Muscle layer of colon (tissue), 2 donors: Measurements from ENCODE around the gene STAB1.

Experiments used
- H3K27ac ChIP-seq: one replicate; pipeline ENCODE4 v1.7.0; 2013; ENCODE audit warnings: low read depth, mild to moderate bottlenecking, low read length, moderate library complexity
- H3K27me3 ChIP-seq, 2 donors: one replicate each; pipeline ENCODE4 v1.7.0; 2013; ENCODE audit warnings: low read length in 2 of 2, mild to moderate bottlenecking in 2 of 2; ENCODE audit not compliant: insufficient read depth in 2 of 2, control insufficient read depth in 1 of 2
- H3K36me3 ChIP-seq: one replicate; pipeline ENCODE4 v1.7.0; 2013; ENCODE audit warnings: mild to moderate bottlenecking, low read length; ENCODE audit not compliant: insufficient read depth
- H3K4me1 ChIP-seq: one replicate; pipeline ENCODE4 v1.7.0; 2013; ENCODE audit warnings: mild to moderate bottlenecking, low read length; ENCODE audit not compliant: insufficient read depth
- H3K4me3 ChIP-seq, 2 donors: one replicate each; pipeline ENCODE4 v1.7.0; 2013; ENCODE audit warnings: low read length in 2 of 2, low read depth in 1 of 2, mild to moderate bottlenecking in 1 of 2, moderate library complexity in 1 of 2
- H3K9ac ChIP-seq: one replicate; pipeline ENCODE4 v1.7.0; 2013; ENCODE audit warnings: low read length
- H3K9me3 ChIP-seq: one replicate; pipeline ENCODE4 v1.7.0; 2013; ENCODE audit warnings: mild to moderate bottlenecking, low read length
- donor health status: abdominal sarcoma.
- donor health status: Adenocarcinoma of cecum.

The STAB1 gene

DNA sequence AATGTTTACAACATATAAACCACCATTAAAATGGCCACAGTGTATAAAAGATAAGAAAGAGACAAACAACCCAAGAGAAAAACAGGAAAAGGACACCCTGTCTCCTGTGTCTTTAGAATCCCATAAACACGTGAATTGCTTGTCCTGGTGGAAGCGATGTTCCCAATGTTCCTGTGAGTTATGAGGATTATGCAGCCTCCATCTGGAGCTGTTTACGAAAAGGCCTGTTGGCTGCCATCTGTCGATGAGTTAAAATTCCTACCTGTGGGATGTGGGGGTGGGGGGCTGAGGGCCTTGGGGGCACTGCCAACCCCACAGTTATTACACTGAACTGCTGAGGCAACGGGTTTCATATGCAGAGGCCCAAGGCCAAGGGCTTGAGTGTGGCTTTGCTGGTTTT is 26.1 kb upstream of the STAB1 start:
- H3K36me3 ChIP-seq, result peaks cover 52% of the 10 kb centered on the region
- H3K4me3 ChIP-seq, result no peak overlapping the region
- no peaks in the 10 kb centered on the region for H3K27me3 ChIP-seq
- H3K9me3 ChIP-seq, result no peaks in the 10 kb centered on the region
- H3K4me1 ChIP-seq, result peaks cover 9% of the 10 kb centered on the region
- no peak overlapping the region for H3K27ac ChIP-seq
- H3K9ac ChIP-seq, result no peak overlapping the region

DNA sequence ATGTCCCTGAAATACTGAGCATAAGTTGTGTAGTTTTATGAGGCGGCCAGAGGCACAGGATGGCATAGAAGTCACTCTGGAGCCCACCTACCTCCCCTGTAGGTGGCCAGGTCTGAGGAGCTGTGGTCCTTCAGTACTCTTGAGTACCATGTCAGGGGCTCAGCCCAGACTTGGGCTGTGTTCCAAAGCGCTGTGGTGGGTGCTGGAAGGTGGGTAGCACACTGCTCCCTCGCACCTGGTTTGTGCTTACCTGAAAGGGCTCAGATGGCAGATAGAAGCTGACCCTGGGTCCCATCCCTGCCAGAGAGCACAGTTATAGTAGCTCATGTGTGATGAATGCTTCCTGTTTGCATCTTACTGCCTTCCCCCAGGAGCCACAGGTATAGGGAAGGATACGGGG is 24.2 kb upstream of the STAB1 start:
- H3K27ac ChIP-seq, result no peak overlapping the region

DNA sequence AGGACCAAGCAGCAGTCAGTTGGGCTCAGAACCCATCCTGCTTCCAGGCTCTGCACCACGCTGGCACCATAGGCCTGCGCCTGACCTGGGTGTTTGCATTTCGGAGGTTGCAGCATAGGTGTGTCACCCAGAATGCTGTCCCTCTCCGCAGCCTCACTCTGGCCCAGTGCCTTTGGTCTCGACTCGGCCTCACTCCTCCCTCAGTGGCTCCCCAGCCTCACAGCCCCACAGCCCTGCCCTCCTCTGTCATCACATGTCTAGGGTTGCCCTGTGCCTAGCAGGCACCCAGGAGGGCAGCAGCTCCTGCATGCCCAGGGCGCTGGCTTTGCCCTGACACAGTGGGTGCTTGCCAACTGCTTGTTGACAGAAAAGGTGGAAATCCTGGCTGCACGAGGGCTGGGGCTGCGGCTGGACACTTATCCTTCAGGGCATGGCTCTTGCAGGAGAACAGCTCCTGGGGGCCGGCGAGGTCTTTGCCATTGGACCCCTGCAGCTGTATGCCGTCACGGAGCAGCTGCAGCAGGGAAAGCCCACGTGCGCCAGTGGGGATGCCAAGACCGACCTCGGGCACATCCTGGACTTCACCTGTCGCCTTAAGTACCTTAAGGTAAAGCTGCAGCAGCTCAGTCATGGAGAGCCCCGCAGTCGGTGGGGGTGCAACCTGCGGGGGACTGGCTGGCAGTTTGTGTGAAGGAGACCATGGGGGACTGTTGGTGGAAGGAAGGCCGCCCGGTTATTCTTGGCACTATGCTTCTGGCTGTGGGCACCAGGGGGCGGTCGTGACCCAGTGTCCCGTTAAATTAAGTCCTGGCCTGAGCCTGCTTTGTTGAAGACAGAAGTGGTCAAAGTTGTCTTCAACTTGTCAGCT is 23.5 kb upstream of the STAB1 start:
- no peaks in the 10 kb centered on the region for H3K27me3 ChIP-seq
- no peak overlapping the region for H3K4me3 ChIP-seq
- no peak overlapping the region for H3K9ac ChIP-seq
- no peak overlapping the region for H3K27ac ChIP-seq
- H3K9me3 ChIP-seq, result no peaks in the 10 kb centered on the region
- peaks cover 61% of the 10 kb centered on the region for H3K36me3 ChIP-seq
- peaks cover 9% of the 10 kb centered on the region for H3K4me1 ChIP-seq

More for the DNA sequence above, 24.2 kb upstream of the STAB1 start:
- H3K9ac ChIP-seq, result no peak overlapping the region
- H3K4me3 ChIP-seq, result no peak overlapping the region
- H3K9me3 ChIP-seq, result no peaks in the 10 kb centered on the region
- H3K27me3 ChIP-seq, result no peaks in the 10 kb centered on the region
- peaks cover 9% of the 10 kb centered on the region for H3K4me1 ChIP-seq
- H3K36me3 ChIP-seq, result peaks cover 56% of the 10 kb centered on the region

DNA sequence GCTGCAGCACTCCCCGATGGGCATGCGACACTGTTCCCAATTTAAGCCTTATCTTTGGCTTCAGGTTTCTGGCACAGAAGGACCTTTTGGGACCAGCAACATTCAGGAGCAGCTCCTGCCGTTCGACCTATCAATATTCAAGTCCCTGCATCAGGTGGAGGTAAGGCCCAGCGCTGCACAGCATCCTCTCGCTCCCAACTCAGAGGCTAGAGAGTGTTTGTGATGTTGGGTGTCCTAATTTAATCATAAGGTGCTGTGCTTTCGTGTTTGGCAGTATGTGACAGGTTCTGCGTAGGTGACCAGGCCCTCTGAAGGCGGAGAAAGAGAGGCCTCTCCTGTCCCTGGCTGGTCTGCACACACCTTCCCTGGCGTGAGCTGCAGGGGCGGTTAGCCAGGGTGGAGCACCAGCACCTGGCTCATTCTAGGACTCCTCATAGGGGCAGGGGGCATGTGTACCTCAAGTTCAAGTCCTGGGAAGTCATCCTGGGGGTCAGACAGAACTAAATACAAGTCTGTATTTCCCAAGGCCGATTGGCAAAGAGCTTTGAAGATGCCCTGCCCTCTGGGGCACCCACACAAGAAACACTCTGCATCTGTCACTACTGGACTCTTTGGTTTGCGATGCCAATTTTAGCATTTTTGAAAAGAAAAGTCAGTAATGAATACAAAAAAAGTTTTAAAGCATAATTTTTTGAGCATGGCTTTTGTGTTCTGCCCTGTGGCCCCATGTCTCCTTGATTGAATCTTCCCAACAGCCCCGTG is 22.7 kb upstream of the STAB1 start:
- no peaks in the 10 kb centered on the region for H3K27me3 ChIP-seq
- H3K36me3 ChIP-seq, result peaks cover 69% of the 10 kb centered on the region
- no peak overlapping the region for H3K27ac ChIP-seq
- H3K9ac ChIP-seq, result no peak overlapping the region
- H3K4me3 ChIP-seq, result no peak overlapping the region
- H3K4me1 ChIP-seq, result peaks cover 9% of the 10 kb centered on the region
- H3K9me3 ChIP-seq, result no peaks in the 10 kb centered on the region

DNA sequence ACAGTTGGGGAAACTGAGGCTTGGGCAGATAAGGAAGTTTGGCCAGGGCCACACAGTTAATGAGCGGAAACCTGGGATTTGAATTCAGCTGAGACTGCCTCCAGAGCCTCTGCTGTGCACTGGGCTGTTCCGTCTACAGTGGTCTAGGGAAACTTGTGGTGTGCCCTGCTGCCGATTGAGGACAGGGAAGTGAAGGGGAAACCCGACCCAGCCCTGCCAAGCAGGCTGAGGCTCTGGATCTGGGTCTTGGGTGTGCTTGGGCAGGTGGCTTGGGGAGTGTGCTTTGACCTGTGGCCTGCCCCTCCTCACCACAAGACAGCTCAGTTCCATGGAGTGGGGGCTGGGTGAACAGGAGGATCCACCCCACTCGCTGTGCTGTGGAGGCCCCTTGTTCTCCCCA is 22.1 kb upstream of the STAB1 start:
- H3K36me3 ChIP-seq, result peaks cover 74% of the 10 kb centered on the region
- no peak overlapping the region for H3K9ac ChIP-seq
- peaks cover 9% of the 10 kb centered on the region for H3K4me1 ChIP-seq
- H3K9me3 ChIP-seq, result no peaks in the 10 kb centered on the region
- no peak overlapping the region for H3K4me3 ChIP-seq
- no peak overlapping the region for H3K27ac ChIP-seq
- no peaks in the 10 kb centered on the region for H3K27me3 ChIP-seq

DNA sequence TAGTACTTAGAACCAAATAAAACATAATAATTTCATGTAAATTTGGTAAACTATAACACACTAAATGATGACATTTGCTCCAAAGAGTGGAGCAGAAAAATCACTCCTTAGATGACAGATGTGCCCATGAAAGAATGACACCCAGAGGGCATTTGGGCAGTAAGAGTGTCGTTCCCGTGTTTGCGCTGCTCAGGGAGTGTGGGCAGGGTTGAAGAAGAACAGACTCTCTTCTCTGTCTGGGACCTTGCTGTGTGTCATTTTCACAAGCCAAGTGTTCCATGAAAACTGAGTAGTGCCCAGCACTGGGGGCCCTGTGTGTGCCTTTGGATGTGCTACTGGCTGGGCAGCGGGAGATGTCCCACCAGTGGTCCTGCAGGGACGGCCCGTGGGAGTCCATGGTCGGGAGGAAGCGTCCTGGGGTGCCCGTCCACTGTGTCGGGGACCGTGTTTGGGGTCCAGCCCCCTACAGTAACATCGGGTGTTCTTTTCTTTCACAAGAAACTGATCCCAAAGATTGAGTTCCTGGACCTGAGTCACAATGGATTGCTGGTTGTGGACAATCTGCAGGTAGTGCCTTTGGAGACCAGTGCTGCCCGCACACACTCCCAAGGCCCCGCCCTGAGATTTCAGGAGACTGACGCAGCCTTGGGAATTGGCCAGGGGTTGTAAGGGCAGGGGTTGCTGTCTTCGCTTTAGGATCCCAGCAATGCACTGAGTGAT is 17.9 kb upstream of the STAB1 start:
- Histone ChIP-seq H3K27me3 (no peaks in the 10 kb centered on the region), H3K9ac (no peak overlapping the region), H3K36me3 (peaks cover 91% of the 10 kb centered on the region), H3K27ac (no peak overlapping the region), H3K4me3 (no peak overlapping the region), H3K9me3 (no peaks in the 10 kb centered on the region), H3K4me1 (no peaks in the 10 kb centered on the region)

DNA sequence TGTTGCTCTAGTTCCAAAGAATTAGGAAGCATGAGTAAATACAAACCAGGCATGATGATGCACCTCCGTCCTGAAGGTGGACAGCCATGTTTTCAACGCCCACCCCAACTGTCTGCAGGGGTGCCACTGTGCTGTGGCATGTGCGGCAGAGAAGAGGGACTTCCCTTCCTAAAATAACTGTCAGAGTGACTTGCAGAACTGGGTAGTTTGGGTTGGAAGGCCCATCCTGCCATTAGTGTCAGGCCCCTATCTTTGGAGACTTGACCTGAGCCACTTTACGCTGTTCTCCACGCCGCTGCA is 17.4 kb upstream of the STAB1 start:
- Histone ChIP-seq H3K9ac (no peak overlapping the region), H3K36me3 (peaks cover 91% of the 10 kb centered on the region), H3K27me3 (no peaks in the 10 kb centered on the region)

DNA sequence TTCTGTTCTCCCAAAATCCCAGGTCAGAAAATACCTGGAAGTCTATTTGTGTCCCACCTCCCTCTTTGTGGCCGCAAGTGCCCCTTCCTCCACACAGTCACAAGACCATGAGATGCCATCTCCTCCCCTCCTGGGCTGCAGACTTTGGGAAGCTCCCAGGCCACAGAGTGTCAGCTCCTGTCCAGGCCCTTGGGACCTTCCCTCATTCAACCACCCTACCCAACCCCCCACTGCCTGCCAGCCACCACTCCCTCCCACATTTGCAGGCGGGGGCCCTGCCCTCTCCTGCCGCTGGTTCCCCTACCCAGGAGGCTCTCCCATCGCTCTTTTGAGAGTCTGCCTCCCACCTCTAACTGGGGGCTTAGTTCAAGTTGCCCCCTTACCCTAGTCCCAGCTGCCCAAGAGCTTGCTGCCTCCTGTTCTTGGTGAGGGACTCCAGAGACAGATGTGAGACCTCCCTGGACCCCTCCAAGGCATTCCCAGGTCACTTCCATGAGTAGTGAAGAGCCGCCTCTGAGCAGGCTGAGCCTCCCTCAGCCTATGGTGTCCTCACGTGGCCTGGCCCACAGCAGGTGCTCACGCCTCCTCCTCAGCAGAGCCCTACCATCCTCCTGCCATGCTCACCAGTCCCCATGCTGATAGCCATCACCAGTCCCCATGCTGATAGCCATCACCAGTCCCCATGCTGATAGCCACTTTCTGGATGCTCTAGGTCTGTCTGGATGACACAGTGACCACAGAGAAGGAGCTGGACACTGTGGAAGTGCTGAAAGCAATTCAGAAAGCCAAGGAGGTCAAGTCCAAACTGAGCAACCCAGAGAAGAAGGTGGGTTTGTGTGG is 15.9 kb upstream of the STAB1 start:
- Histone ChIP-seq H3K4me3 (no peak overlapping the region), H3K9ac (no peak overlapping the region), H3K9me3 (no peaks in the 10 kb centered on the region), H3K36me3 (peaks cover 80% of the 10 kb centered on the region), H3K27me3 (no peaks in the 10 kb centered on the region), H3K4me1 (peaks cover 11% of the 10 kb centered on the region), H3K27ac (no peak overlapping the region)

More for the DNA sequence above, 17.4 kb upstream of the STAB1 start:
- no peaks in the 10 kb centered on the region for H3K9me3 ChIP-seq
- no peak overlapping the region for H3K4me3 ChIP-seq
- no peaks in the 10 kb centered on the region for H3K4me1 ChIP-seq
- H3K27ac ChIP-seq, result no peak overlapping the region

DNA sequence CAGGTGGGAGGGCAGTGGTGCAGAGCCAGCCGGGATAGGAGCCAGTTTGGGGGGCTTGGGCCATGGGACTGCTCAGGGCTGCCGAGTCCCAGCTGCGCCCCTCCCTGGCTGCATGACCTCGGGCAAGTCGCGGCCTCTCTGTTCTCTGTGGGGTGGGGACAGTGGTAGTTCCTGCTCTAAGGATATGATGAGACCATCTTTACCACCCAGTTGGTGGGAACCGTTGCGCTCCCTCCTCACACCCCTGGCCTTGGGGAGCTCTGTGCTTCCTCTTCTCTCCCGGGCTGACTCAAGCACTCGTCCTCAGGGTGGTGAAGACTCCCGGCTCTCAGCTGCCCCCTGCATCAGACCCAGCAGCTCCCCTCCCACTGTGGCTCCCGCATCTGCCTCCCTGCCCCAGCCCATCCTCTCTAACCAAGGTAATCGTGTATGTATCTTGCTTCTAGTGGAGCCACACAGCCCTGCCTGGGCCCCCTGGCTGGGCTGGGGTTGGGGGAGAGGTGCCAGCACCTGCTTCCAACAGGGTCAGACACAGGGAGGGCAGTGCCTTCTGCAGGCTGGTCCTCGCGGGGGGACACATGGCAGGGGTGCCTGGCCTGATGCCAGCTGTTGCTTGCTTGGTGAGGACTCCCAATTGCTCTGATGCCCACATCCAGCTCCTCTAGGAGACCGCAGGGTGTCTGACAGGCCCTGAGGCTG is 15.1 kb upstream of the STAB1 start:
- H3K4me1 ChIP-seq, result peaks cover 18% of the 10 kb centered on the region
- no peaks in the 10 kb centered on the region for H3K27me3 ChIP-seq
- H3K9ac ChIP-seq, result no peak overlapping the region
- no peak overlapping the region for H3K27ac ChIP-seq
- no peaks in the 10 kb centered on the region for H3K9me3 ChIP-seq
- H3K4me3 ChIP-seq, result no peak overlapping the region
- H3K36me3 ChIP-seq, result peaks cover 78% of the 10 kb centered on the region

DNA sequence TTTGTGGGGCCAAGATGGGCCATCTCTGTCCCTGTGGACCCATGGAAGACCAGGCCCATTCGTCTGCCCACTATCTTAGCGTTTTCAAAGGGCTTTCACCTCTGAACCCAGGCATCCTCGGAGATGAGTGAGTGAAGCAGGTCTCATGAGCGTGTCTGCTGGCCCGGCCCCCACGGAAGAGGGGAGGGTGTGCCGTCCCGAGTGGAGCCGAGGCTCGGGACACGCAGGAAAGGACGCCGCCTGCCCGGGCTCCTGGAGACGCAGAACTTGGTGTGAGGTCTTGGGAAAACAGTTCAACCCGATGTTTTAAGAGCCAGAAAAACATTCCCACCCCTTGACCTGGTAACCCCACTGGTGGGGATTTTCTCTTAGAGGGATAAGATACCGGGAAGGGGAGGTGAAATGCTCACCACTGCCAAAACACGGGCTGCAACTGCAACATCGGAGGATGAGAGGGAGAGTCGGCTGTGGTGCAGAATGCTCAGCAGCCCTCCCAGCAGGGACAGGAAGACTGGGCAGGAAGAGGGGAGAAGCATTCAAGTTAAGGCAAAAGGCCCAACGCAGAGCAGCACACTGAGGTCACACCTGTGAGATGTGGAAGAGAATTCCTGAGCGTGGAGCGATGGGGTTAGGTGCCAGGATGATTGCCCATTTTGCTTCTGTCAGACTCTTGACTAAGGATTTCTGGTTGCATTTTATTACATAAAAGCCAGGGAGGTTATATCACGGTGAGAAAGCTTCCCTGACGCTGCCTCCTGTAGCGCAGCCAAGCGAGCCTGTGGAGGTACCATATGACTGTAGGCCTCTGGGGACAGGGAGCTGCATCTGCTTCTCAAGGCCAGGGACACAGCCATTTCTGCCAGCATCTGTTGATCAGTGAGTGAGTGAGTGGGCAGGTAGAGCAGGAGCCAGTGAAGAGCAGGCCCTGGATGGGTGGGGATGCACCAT is 14.1 kb upstream of the STAB1 start:
- H3K4me1 ChIP-seq, result peaks cover 21% of the 10 kb centered on the region
- no peak overlapping the region for H3K4me3 ChIP-seq
- H3K27me3 ChIP-seq, result no peaks in the 10 kb centered on the region
- no peak overlapping the region for H3K9ac ChIP-seq
- H3K9me3 ChIP-seq, result no peaks in the 10 kb centered on the region
- no peak overlapping the region for H3K27ac ChIP-seq
- peaks cover 69% of the 10 kb centered on the region for H3K36me3 ChIP-seq
